ENCODE measurements around the gene MPST.

The MPST gene

GRCh38 chr22:36998620-36999351, 20.8 kb upstream of the MPST start:
- H3K9me3 ChIP-seq (ENCODE audit: insufficient read depth, low read depth, low read length): no peaks in the 10 kb centered on the region
- no peaks in the 10 kb centered on the region for H4K20me1 ChIP-seq (ENCODE audit: insufficient read depth, low read length, poor library complexity, severe bottlenecking)
- H3K79me2 ChIP-seq (ENCODE audit: insufficient read depth, low read length): no peaks in the 10 kb centered on the region
- no peaks in the 10 kb centered on the region for H3K27me3 ChIP-seq (ENCODE audit: insufficient read depth, low read length, poor library complexity, severe bottlenecking)
- H3K9me2 ChIP-seq (replicated peaks; ENCODE audit: low read depth, low read length): no peaks in the 10 kb centered on the region
- H3K4me3 ChIP-seq (ENCODE audit: low read length, poor library complexity, severe bottlenecking): no peak overlapping the region
- no peak overlapping the region for H3K4me2 ChIP-seq (ENCODE audit: low read depth, low read length, poor library complexity, severe bottlenecking)
- no peaks in the 10 kb centered on the region for H3K36me3 ChIP-seq (ENCODE audit: insufficient read depth, low read length)
- H3F3A ChIP-seq (ENCODE audit: low read depth): no peaks in the 10 kb centered on the region
- H3K9ac ChIP-seq (ENCODE audit: low read depth, low read length, poor library complexity, severe bottlenecking): no peak overlapping the region
- no peak overlapping the region for H2AFZ ChIP-seq (ENCODE audit: low read length)
- H3K4me1 ChIP-seq (ENCODE audit: insufficient read depth, low read length, poor library complexity, severe bottlenecking): no peaks in the 10 kb centered on the region
- TF ChIP-seq CTCF (conservative IDR thresholded peaks at IDR 0.05; ENCODE audit: low read length): peak; percentile 61
- no peak for TF ChIP-seq EZH2phosphoT487 (IDR thresholded peaks at IDR 0.05; ENCODE audit: borderline replicate concordance)

GRCh38 chr22:36999463-36999862, 20.1 kb upstream of the MPST start:
- Histone ChIP-seq H3K9me2 (replicated peaks; ENCODE audit: low read depth, low read length) (no peaks in the 10 kb centered on the region), H4K20me1 (ENCODE audit: insufficient read depth, low read length, poor library complexity, severe bottlenecking) (no peaks in the 10 kb centered on the region), H3K79me2 (ENCODE audit: insufficient read depth, low read length) (no peaks in the 10 kb centered on the region), H3K36me3 (ENCODE audit: insufficient read depth, low read length) (no peaks in the 10 kb centered on the region), H3K4me1 (ENCODE audit: insufficient read depth, low read length, poor library complexity, severe bottlenecking) (no peaks in the 10 kb centered on the region), H2AFZ (ENCODE audit: low read length) (no peak overlapping the region), H3K4me2 (ENCODE audit: low read depth, low read length, poor library complexity, severe bottlenecking) (no peak overlapping the region), H3K4me3 (ENCODE audit: low read length, poor library complexity, severe bottlenecking) (no peak overlapping the region), H3K9me3 (ENCODE audit: insufficient read depth, low read depth, low read length) (no peaks in the 10 kb centered on the region), H3K9ac (ENCODE audit: low read depth, low read length, poor library complexity, severe bottlenecking) (no peak overlapping the region), H3K27me3 (ENCODE audit: insufficient read depth, low read length, poor library complexity, severe bottlenecking) (no peaks in the 10 kb centered on the region), H3F3A (ENCODE audit: low read depth) (no peaks in the 10 kb centered on the region)
- TF ChIP-seq CTCF (conservative IDR thresholded peaks at IDR 0.05; ENCODE audit: low read length): no peak

GRCh38 chr22:37000676-37001534, 18.6 kb upstream of the MPST start:
- Histone ChIP-seq H3K9me3 (ENCODE audit: insufficient read depth, low read depth, low read length) (no peaks in the 10 kb centered on the region), H3K9me2 (replicated peaks; ENCODE audit: low read depth, low read length) (no peaks in the 10 kb centered on the region), H3K79me2 (ENCODE audit: insufficient read depth, low read length) (no peaks in the 10 kb centered on the region), H3K36me3 (ENCODE audit: insufficient read depth, low read length) (no peaks in the 10 kb centered on the region), H3K27me3 (ENCODE audit: insufficient read depth, low read length, poor library complexity, severe bottlenecking) (no peaks in the 10 kb centered on the region), H4K20me1 (ENCODE audit: insufficient read depth, low read length, poor library complexity, severe bottlenecking) (no peaks in the 10 kb centered on the region), H3K4me2 (ENCODE audit: low read depth, low read length, poor library complexity, severe bottlenecking) (no peak overlapping the region), H3K9ac (ENCODE audit: low read depth, low read length, poor library complexity, severe bottlenecking) (no peak overlapping the region), H3K4me3 (ENCODE audit: low read length, poor library complexity, severe bottlenecking) (no peak overlapping the region), H3K4me1 (ENCODE audit: insufficient read depth, low read length, poor library complexity, severe bottlenecking) (no peaks in the 10 kb centered on the region), H3F3A (ENCODE audit: low read depth) (no peaks in the 10 kb centered on the region), H2AFZ (ENCODE audit: low read length) (no peak overlapping the region)
- TF ChIP-seq EZH2phosphoT487 (IDR thresholded peaks at IDR 0.05; ENCODE audit: borderline replicate concordance) (no peak), CTCF (conservative IDR thresholded peaks at IDR 0.05; ENCODE audit: low read length) (no peak)

Data from Loucy (cell line).